A673 (cell line): ENCODE results near the gene HNRNPF. TPM values are rescaled to one million over a fixed set of nuclear protein-coding genes. Genes with fewer than 3 reads are reported as not detected.

Experiments used
- BruUV-seq: library from RNA; stranded (reverse); fragments of 400-500 nt; replicated peaks from 2 replicates; lab custom pipeline; 2021; lab: Mats Ljungman, UMichigan
- CTCF ChIA-PET: fragments of 300-600 bp; sonication (Branson Sonifier 250); formaldehyde crosslinking; loops from one replicate; lab custom pipeline; 2022; ENCODE audit warnings: antibody characterized with exemption; lab: Charles Lee
- POLR2A ChIA-PET: fragments of 300-600 bp; sonication (Branson Sonifier 250); formaldehyde crosslinking; loops from one replicate; lab custom pipeline; 2022; ENCODE audit warnings: antibody characterized with exemption; ENCODE audit not compliant: low non-redundant PET; lab: Charles Lee
- DNase-seq: peaks from one replicate; pipeline ENCODE4 v3.0.0-alpha.2; 2015; ENCODE audit warnings: low spot score
- H3K27ac ChIP-seq: fragments of 200-600 bp; sonication (generic); 2 replicates; pipeline ENCODE4 v1.5.1; 2016; ENCODE audit warnings: mixed run types, low read depth, mild to moderate bottlenecking, mixed read lengths, antibody characterized with exemption, low read length; ENCODE audit not compliant: poor library complexity, severe bottlenecking
- H3K27me3 ChIP-seq: fragments of 200-600 bp; sonication (generic); replicated peaks from 2 replicates; pipeline ENCODE4 v1.6.1; 2017; ENCODE audit warnings: mixed run types, low read depth, mild to moderate bottlenecking, mixed read lengths, antibody characterized with exemption, low read length; ENCODE audit not compliant: insufficient read depth, poor library complexity
- H3K36me3 ChIP-seq: fragments of 200-600 bp; sonication (generic); 2 replicates; pipeline ENCODE4 v1.6.1; 2016; ENCODE audit warnings: mixed run types, mild to moderate bottlenecking, mixed read lengths, antibody characterized with exemption, low read length; ENCODE audit not compliant: insufficient read depth, poor library complexity, severe bottlenecking
- H3K4me1 ChIP-seq: fragments of 200-600 bp; sonication (generic); 2 replicates; pipeline ENCODE4 v1.6.1; 2017; ENCODE audit warnings: mixed run types, mild to moderate bottlenecking, mixed read lengths, antibody characterized with exemption, low read length; ENCODE audit not compliant: insufficient read depth, poor library complexity, severe bottlenecking
- H3K4me3 ChIP-seq: fragments of 200-600 bp; sonication (generic); 2 replicates; pipeline ENCODE4 v1.5.1; 2016; ENCODE audit warnings: low read depth, mixed run types, mild to moderate bottlenecking, mixed read lengths, low read length; ENCODE audit not compliant: poor library complexity, severe bottlenecking
- H3K9me3 ChIP-seq: fragments of 200-600 bp; sonication (generic); 2 replicates; pipeline ENCODE4 v1.6.1; 2016; ENCODE audit warnings: mixed run types, low read depth, mild to moderate bottlenecking, mixed read lengths, antibody characterized with exemption, low read length; ENCODE audit not compliant: poor library complexity, severe bottlenecking
- CTCF ChIP-seq: fragments of 300-800, 200-600 bp; sonication (generic); conservative IDR thresholded peaks from 2 replicates; pipeline ENCODE4 v1.5.1; 2017; ENCODE audit warnings: low read depth, mild to moderate bottlenecking, antibody characterized with exemption, low read length, moderate library complexity, mixed read lengths
- EZH2 ChIP-seq: fragments of 200-600 bp; sonication (generic); IDR thresholded peaks from 2 replicates; pipeline ENCODE4 v1.6.1; 2017; ENCODE audit warnings: borderline replicate concordance, low read depth, mild to moderate bottlenecking, mixed read lengths, antibody characterized with exemption, low read length; ENCODE audit not compliant: poor library complexity, severe bottlenecking
- intact Hi-C: fragments of 100-400 bp; cut with micrococcal nuclease; formaldehyde crosslinking; loops from one replicate; pipeline ENCODE4 v1.10.0; 2022; ENCODE audit not compliant: unreplicated experiment
- total RNA-seq: library from RNA; stranded (reverse); gene quantifications from 2 replicates; pipeline ENCODE4 v1.2.3, GENCODE V29; 2021

HNRNPF gene
- total RNA-seq, 1 experiment from 2014 or later = 277 TPM

GRCh38 chr10:43437141-43437870, 28.3 kb upstream of the HNRNPF start:
- Histone ChIP-seq H3K4me1 (peaks cover 8% of the 10 kb centered on the region), H3K27me3 (no peaks in the 10 kb centered on the region), H3K4me3 (peak overlapping the region; percentile 84), H3K9me3 (no peaks in the 10 kb centered on the region), H3K36me3 (no peaks in the 10 kb centered on the region), H3K27ac (peak overlapping the region; percentile 81)
- TF ChIP-seq CTCF (no peak), EZH2 (no peak)
- DNase-seq = no peak
- ChIA-PET CTCF (no interaction called here), POLR2A (no interaction called here)
- intact Hi-C loops = loop anchor here (2.0 kb wide), 1 partner anchor 17 kb away; no protein-coding TSS in a partner anchor
- TSS peak; percentile 76 for BruUV-seq

DNA sequence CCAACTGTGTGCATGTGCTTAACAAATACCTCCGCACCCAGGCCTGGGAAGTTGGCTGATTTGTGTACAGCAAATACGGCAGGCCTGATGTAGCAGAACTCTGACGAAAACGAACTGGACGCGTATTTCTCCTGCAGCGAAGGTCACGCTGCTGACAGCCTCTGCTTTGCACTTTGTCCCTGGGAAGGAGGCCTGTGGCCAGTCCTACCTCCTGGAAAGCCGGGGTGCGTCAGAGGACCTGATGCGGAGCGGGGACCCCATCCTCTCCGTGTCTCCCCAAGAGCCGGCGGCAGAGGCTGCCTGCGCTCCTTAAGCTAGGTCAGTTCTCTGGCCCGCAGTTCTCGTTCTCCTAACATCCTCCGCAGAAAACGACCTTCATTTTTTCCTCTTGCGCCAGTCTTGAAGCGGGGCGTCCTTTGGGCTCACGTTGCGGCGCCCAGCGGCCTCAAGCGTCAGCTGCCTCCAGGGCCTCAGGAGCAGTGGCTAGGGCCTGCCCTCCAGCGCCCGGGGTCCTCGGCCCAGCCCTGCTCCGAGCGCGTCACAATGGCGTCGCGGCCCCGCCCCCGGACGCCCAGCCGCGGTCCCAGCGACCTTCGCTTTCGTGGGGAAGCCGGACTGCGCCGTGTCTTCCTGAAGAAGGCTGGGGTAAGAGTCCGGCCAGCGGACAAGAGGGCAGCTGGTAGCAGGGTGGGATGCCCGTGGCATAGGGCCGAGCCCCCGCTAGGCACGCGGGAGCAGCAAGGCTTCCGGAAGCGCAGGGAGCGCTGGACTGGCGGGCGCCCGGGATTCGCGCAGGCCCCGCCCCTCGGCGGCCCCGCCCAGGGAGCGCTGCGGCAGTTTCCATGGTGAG, 27.5 kb upstream of the HNRNPF start, which contains the start of gene ZNF487:
ZNF487 (plus strand) TSS at position 821 of the 850 bp plus-strand sequence. CDS start 38,703 bp downstream, outside the sequence.
- no peak for TF ChIP-seq CTCF
- TF ChIP-seq EZH2 = no peak
- ChIA-PET CTCF (no interaction called here), POLR2A (interaction anchor here (0.7 kb wide), 1 partner anchor 41 kb away, joined by 9 read pairs; no protein-coding TSS in a partner anchor)
- DNase-seq = peak; percentile 86
- BruUV-seq = TSS peak; percentile 90
- intact Hi-C loops = loop anchor here (2.0 kb wide), 1 partner anchor 16 kb away; no protein-coding TSS in a partner anchor
- H3K9me3 ChIP-seq = no peaks in the 10 kb centered on the region
- no peaks in the 10 kb centered on the region for H3K36me3 ChIP-seq
- H3K4me1 ChIP-seq = peaks cover 8% of the 10 kb centered on the region
- H3K4me3 ChIP-seq = peak within 1 kb of the TSS; percentile 84
- H3K27me3 ChIP-seq = no peaks in the 10 kb centered on the region
- peak within 1 kb of the TSS; percentile 81 for H3K27ac ChIP-seq

- no TSS peak for BruUV-seq
- CTCF ChIA-PET = no interaction called here
- no peak for TF ChIP-seq EZH2
- no peak for TF ChIP-seq CTCF
- Histone ChIP-seq H3K9me3 (no peaks in the 10 kb centered on the region), H3K4me3 (no peak overlapping the region), H3K36me3 (no peaks in the 10 kb centered on the region), H3K27me3 (no peaks in the 10 kb centered on the region), H3K4me1 (no peaks in the 10 kb centered on the region), H3K27ac (no peak overlapping the region)
- no peak for DNase-seq
- intact Hi-C loops = no loop called here
- POLR2A ChIA-PET = no interaction called here
These were observed 22.1 kb upstream of the HNRNPF start for GRCh38 chr10:43430926-43431663.
